Body of pancreas (tissue), 4 donors: Measurements from ENCODE around the gene SNTN. TPM values are rescaled to one million over a fixed set of nuclear protein-coding genes. Genes with fewer than 3 reads are reported as not detected.
A peak's percentile ranks its signal among the peaks of the same experiment; 100 is the strongest.
"Not testable (repeated sequence)": the region's sequence is repeated elsewhere in the genome, so short reads cannot be mapped to it uniquely, and the experiment has no call there.

ENCODE experiments used
- ATAC-seq: fragments of 150-250 bp; one replicate; pipeline ENCODE4 v1.9.1; 2016
- DNase-seq, 4 donors: peaks; one replicate each; pipeline ENCODE4 v3.0.0-alpha.2; 2019
- H3K27ac ChIP-seq, 4 donors: fragments of 200-600 bp; sonication (generic); 1 replicate in 3 of 4; 2 replicates in 1 of 4; pipeline versions ENCODE4 v1.5.1 to v1.6.1; 2016 to 2019; ENCODE audit warnings: mild to moderate bottlenecking in 1 of 4, mixed read lengths in 1 of 4, moderate library complexity in 1 of 4
- H3K27me3 ChIP-seq, 2 donors: fragments of 200-600 bp; sonication (generic); one replicate each; pipeline ENCODE4 v1.6.0; 2016; ENCODE audit warnings: mild to moderate bottlenecking in 1 of 2
- H3K36me3 ChIP-seq, 2 donors: fragments of 200-600 bp; sonication (generic); replicated peaks in 1 of 2; 2 replicates each; pipeline ENCODE4 v1.5.1; 2016; ENCODE audit warnings: low read depth in 2 of 2; ENCODE audit not compliant: insufficient read depth in 1 of 2
- H3K4me1 ChIP-seq: fragments of 200-600 bp; sonication (generic); one replicate; pipeline ENCODE4 v1.6.0; 2016
- H3K4me3 ChIP-seq, 2 donors: fragments of 200-600 bp; sonication (generic); 1 replicate in 1 of 2; 2 replicates in 1 of 2; pipeline ENCODE4 v1.5.1; 2016 to 2019
- H3K9me3 ChIP-seq, 3 donors: fragments of 200-600 bp; sonication (generic); 1 replicate in 2 of 3; 2 replicates in 1 of 3; pipeline ENCODE4 v1.5.1; 2016
- POLR2A ChIP-seq, 3 donors: fragments of 450-650 bp; IDR thresholded peaks; one replicate each; pipeline ENCODE4 v1.6.1; 2016; ENCODE audit warnings: antibody characterized with exemption in 3 of 3, mild to moderate bottlenecking in 2 of 3
- WGBS, 2 donors: methylation state at CpG; one replicate each; pipeline ENCODE4 v1.1.5; 2017; 5-methylcytosine and 5-hydroxymethylcytosine counted together
- intact Hi-C: fragments of 100-400 bp; cut with DNase I; formaldehyde crosslinking; loops from one replicate; pipeline ENCODE4 v1.15.1; 2023
- total RNA-seq, 2 donors: library from RNA; depleted of rRNA; stranded (reverse); fragments of >200 nt; gene quantifications; one replicate each; pipeline ENCODE4 v1.1.0, GENCODE V29; 2016
- TF ChIP-seq, protein P1 (sequence below), 7 experiments: fragments of 450-650 bp in 4 of 7; fragments of 200-600 bp in 3 of 7; sonication (generic) in 3 of 7; IDR thresholded peaks; one replicate each; pipeline ENCODE4 v1.5.1; 2016 to 2019; ENCODE audit warnings: antibody characterized with exemption in 7 of 7

Gene SNTN
- total RNA-seq, 2 donors from 2014 or later: 1.0 TPM; not detected in 1

DNA sequence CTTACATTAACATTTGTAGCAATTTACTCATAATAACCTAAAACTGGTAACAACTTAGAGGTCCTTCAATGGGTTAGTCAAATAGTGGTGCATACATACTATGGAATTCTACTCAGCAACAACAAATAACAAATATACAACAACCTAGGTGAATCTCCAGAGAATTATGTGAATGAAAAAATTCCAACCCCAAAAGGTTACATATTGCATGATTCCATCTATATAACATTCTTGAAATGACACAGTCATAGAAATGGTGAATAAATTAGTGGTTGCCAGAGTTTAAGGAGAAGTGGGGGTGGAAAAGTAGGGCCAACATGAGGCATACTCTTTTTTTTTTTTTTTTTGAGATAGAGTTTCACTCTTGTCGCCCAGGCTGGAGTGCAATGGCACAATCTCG is 12.7 kb upstream of the SNTN start:
- no peak overlapping the region for H3K27ac ChIP-seq
- H3K27me3 ChIP-seq: no peaks in the 10 kb centered on the region
- H3K36me3 ChIP-seq: no peaks in the 10 kb centered on the region
- 89 to 94% methylated on average over 2 of the region's 2 CpGs for WGBS, 2 donors
- DNase-seq (no peak), ATAC-seq (no peak)
- TF ChIP-seq, protein P1, sequence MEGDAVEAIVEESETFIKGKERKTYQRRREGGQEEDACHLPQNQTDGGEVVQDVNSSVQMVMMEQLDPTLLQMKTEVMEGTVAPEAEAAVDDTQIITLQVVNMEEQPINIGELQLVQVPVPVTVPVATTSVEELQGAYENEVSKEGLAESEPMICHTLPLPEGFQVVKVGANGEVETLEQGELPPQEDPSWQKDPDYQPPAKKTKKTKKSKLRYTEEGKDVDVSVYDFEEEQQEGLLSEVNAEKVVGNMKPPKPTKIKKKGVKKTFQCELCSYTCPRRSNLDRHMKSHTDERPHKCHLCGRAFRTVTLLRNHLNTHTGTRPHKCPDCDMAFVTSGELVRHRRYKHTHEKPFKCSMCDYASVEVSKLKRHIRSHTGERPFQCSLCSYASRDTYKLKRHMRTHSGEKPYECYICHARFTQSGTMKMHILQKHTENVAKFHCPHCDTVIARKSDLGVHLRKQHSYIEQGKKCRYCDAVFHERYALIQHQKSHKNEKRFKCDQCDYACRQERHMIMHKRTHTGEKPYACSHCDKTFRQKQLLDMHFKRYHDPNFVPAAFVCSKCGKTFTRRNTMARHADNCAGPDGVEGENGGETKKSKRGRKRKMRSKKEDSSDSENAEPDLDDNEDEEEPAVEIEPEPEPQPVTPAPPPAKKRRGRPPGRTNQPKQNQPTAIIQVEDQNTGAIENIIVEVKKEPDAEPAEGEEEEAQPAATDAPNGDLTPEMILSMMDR (IDR thresholded peaks at IDR 0.05): no peak
- no peak for TF ChIP-seq POLR2A (IDR thresholded peaks at IDR 0.05)
- intact Hi-C loops: no loop called here
- no peaks in the 10 kb centered on the region for H3K4me1 ChIP-seq
- no peaks in the 10 kb centered on the region for H3K9me3 ChIP-seq
- no peak overlapping the region for H3K4me3 ChIP-seq

DNA sequence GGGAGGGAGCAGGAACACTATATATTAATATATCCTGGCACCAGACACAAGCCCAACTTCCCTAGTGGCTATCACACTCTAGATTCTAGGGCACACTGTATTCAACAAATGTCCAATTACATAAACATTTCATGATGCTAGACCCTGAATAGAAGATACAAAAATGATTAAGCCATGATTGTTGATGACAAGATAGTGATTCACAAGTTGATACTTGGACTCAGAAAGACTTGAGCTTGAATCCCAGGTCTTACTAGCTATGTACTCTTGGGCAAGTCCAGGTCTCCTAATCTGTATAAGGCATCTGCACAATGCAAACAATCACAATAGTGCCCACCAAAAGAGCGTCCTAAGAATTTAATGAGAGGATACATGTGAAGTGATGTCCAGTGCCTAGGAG is 10.0 kb upstream of the SNTN start:
- Histone ChIP-seq H3K4me3 (no peak overlapping the region), H3K36me3 (no peaks in the 10 kb centered on the region), H3K4me1 (no peaks in the 10 kb centered on the region), H3K27me3 (no peaks in the 10 kb centered on the region), H3K9me3 (no peaks in the 10 kb centered on the region), H3K27ac (no peak overlapping the region)
- intact Hi-C loops: no loop called here
- ATAC-seq (no peak), DNase-seq (no peak)
- TF ChIP-seq POLR2A (IDR thresholded peaks at IDR 0.05): no peak
- TF ChIP-seq, protein P1 (IDR thresholded peaks at IDR 0.05): no peak
- 61 to 74% methylated on average over 1 of the region's 1 CpG for WGBS, 2 donors

DNA sequence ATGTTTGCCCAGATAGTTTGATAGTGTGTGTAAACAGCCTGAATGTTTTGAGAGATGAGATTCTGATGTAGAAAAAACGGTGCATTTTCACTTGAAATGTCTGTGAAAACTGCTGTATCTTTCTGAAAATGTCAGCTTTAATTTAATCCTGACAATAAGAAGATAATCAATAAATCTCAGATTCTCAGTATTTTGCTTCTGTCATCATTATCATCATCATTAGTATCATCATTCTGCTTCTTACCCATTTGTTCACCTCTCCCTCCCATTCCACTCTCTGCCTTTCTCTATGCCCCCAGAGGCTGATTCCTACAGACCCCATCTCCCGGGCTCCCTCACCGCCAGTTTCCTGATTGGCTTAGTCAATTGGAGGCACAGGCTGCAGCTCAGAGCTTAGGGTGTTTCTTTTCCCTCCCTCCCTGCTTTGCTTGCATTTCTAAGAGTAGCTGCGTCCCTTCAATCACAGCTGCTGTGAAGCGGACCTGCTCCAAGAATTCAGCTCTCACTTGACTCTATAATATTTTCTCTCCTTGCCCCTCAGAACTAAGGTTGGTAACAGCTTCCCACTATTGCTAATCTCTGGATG is 8.2 kb upstream of the SNTN start:
- ATAC-seq (no peak), DNase-seq (no peak)
- TF ChIP-seq, protein P1 (IDR thresholded peaks at IDR 0.05): no peak
- no peak for TF ChIP-seq POLR2A (IDR thresholded peaks at IDR 0.05)
- Histone ChIP-seq H3K9me3 (no peaks in the 10 kb centered on the region), H3K4me3 (no peak overlapping the region), H3K36me3 (no peaks in the 10 kb centered on the region), H3K4me1 (no peaks in the 10 kb centered on the region), H3K27ac (no peak overlapping the region), H3K27me3 (no peaks in the 10 kb centered on the region)
- intact Hi-C loops: no loop called here
- 63 to 78% methylated on average over 5 of the region's 5 CpGs for WGBS, 2 donors

DNA sequence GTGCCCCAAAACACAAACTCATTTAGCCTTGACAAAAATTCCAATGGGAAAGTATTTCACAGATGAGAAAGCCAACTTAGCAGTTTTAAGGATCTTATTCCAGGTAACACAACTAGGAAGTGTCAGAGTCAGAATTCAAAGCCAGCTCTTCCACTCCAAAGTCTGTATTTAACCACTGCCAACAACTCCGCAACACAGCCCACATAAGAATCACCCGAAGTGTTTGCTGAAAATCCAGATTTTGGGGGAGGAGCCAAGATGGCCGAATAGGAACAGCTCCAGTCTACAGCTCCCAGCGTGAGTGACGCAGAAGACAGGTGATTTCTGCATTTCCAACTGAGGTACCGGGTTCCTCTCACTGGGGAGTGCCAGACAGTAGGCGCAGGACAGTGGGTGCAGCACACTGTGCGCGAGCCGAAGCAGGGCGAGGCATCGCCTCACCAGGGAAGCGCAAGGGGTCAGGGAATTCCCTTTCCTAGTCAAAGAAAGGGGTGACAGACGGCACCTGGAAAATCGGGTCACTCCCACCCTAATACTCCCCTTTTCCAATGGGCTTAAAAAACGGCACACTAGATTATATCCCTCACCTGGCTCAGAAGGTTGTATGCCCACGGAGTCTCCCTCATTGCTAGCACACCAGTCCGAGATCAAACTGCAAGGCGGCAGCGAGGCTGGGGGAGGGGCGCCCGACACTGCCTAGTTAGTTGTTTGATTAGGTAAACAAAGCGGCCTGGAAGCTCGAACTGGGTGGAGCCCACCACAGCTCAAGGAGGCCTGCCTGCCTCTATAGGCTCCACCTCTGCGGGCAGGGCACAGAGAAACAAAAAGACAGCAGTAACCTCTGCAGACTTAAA is 7.3 kb upstream of the SNTN start:
- peak; percentile 35 to 77 (median 62) for DNase-seq
- H3K27me3 ChIP-seq, H3K4me1 ChIP-seq, intact Hi-C loops, ATAC-seq, H3K36me3 ChIP-seq, H3K9me3 ChIP-seq: not testable (repeated sequence)
- peak overlapping the region in 1 of 2 donors; percentile 31 for H3K4me3 ChIP-seq
- WGBS, 2 donors: 51 to 53% methylated on average over 20 to 25 of the region's 25 CpGs
- peak in 1 of 3 donors; percentile 30 for TF ChIP-seq POLR2A (IDR thresholded peaks at IDR 0.05)
- H3K27ac ChIP-seq: peak overlapping the region in 1 of 4 donors; percentile 57

DNA sequence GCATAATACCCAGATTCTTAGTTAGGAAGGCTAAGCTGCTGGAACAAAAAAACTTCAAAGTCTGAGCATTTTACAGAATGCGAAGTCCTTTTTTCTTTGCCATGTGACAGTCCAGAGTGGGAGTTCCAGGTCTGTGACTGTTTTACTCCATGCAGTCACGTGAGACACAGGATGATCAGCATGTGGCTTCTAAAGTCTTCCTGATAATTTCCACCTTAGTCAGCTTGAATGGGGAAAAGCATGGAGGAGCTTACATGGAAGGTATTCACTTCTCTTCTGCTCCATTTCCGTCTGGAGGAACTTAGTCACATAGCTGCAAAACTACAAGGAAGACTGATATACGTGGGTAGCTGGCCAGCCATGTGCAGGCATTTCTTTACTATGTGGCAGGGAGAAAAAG is 1.7 kb downstream of the SNTN start:
- Histone ChIP-seq H3K4me3 (no peak overlapping the region), H3K4me1 (no peaks in the 10 kb centered on the region), H3K36me3 (no peaks in the 10 kb centered on the region), H3K27ac (no peak overlapping the region), H3K9me3 (no peaks in the 10 kb centered on the region), H3K27me3 (no peaks in the 10 kb centered on the region)
- ATAC-seq (no peak), DNase-seq (no peak)
- no peak for TF ChIP-seq POLR2A (IDR thresholded peaks at IDR 0.05)
- TF ChIP-seq, protein P1 (IDR thresholded peaks at IDR 0.05): no peak
- intact Hi-C loops: no loop called here
- 68 to 84% methylated on average over 4 of the region's 4 CpGs for WGBS, 2 donors
